Mesodermal cell (in vitro differentiated cells): ENCODE data around the gene DNM3.

ENCODE experiments used
- H3K27ac ChIP-seq: 2 replicates; pipeline ENCODE4 v1.7.0; 2013; ENCODE audit warnings: mild to moderate bottlenecking, low read depth, low read length, moderate library complexity; ENCODE audit not compliant: severe bottlenecking
- H3K36me3 ChIP-seq: 2 replicates; pipeline ENCODE4 v1.7.1; 2013; ENCODE audit warnings: mild to moderate bottlenecking, low read length, moderate library complexity; ENCODE audit not compliant: control insufficient read depth, insufficient read depth
- H3K4me1 ChIP-seq: one replicate; pipeline ENCODE4 v1.7.1; 2013; ENCODE audit warnings: mild to moderate bottlenecking, low read length; ENCODE audit not compliant: insufficient read depth, control insufficient read depth, poor library complexity, severe bottlenecking
- H3K4me3 ChIP-seq: 2 replicates; pipeline ENCODE4 v1.7.0; 2013; ENCODE audit warnings: low read length, control low read depth, mild to moderate bottlenecking; ENCODE audit not compliant: insufficient read depth, poor library complexity, severe bottlenecking; ENCODE audit errors: extremely low read depth
- H3K9me3 ChIP-seq: 2 replicates; pipeline ENCODE4 v1.7.1; 2013; ENCODE audit warnings: mild to moderate bottlenecking, low read length, moderate library complexity; ENCODE audit not compliant: control insufficient read depth
- WGBS, 2 experiments: methylation state at CpG; one replicate each; pipeline ENCODE4 v1.1.5; 2013; ENCODE audit warnings: missing lambda C conversion rate in 2 of 2; ENCODE audit not compliant: insufficient coverage in 2 of 2; 5-methylcytosine and 5-hydroxymethylcytosine counted together

Gene DNM3

GRCh38 chr1:172448995-172449584, 607.8 kb downstream of the DNM3 start:
- peak overlapping the region; percentile 62 for H3K27ac ChIP-seq
- H3K9me3 ChIP-seq = no peaks in the 10 kb centered on the region
- peaks cover 47% of the 10 kb centered on the region for H3K4me1 ChIP-seq
- no peak overlapping the region for H3K4me3 ChIP-seq
- WGBS, 2 experiments = 83 to 98% methylated on average over 6 of the region's 6 CpGs
- no peaks in the 10 kb centered on the region for H3K36me3 ChIP-seq

- Histone ChIP-seq H3K27ac (peak overlapping the region; percentile 62), H3K9me3 (no peaks in the 10 kb centered on the region), H3K4me3 (no peak overlapping the region), H3K36me3 (no peaks in the 10 kb centered on the region), H3K4me1 (peaks cover 47% of the 10 kb centered on the region)
- WGBS, 2 experiments = 67 to 81% methylated on average over 13 to 17 of the region's 18 CpGs
Observed at GRCh38 chr1:172449585-172450523, 608.6 kb downstream of the DNM3 start.

- no peaks in the 10 kb centered on the region for H3K36me3 ChIP-seq
- H3K27ac ChIP-seq = peak overlapping the region; percentile 47
- 80 to 91% methylated on average over 1 to 4 of the region's 7 CpGs for WGBS, 2 experiments
- H3K4me1 ChIP-seq = peaks cover 47% of the 10 kb centered on the region
- H3K4me3 ChIP-seq = no peak overlapping the region
- H3K9me3 ChIP-seq = no peaks in the 10 kb centered on the region
Observed at GRCh38 chr1:172450524-172450885, 609.2 kb downstream of the DNM3 start.

- Histone ChIP-seq H3K9me3 (no peaks in the 10 kb centered on the region), H3K36me3 (no peaks in the 10 kb centered on the region), H3K4me3 (no peak overlapping the region), H3K4me1 (peaks cover 47% of the 10 kb centered on the region), H3K27ac (peak overlapping the region; percentile 47)
- 92% methylated on average over 2 of the region's 2 CpGs; no CpG with 5 or more reads in 1 of the 2 experiments for WGBS, 2 experiments
Observed at GRCh38 chr1:172451002-172451443, 609.7 kb downstream of the DNM3 start.

- Histone ChIP-seq H3K4me3 (no peak overlapping the region), H3K4me1 (peaks cover 47% of the 10 kb centered on the region), H3K36me3 (no peaks in the 10 kb centered on the region), H3K27ac (peak overlapping the region; percentile 72), H3K9me3 (no peaks in the 10 kb centered on the region)
- 75 to 87% methylated on average over 5 of the region's 7 CpGs for WGBS, 2 experiments
Observed at GRCh38 chr1:172452536-172453152, 611.3 kb downstream of the DNM3 start.

- Histone ChIP-seq H3K27ac (peak overlapping the region; percentile 72), H3K4me3 (no peak overlapping the region), H3K4me1 (peaks cover 47% of the 10 kb centered on the region), H3K9me3 (no peaks in the 10 kb centered on the region), H3K36me3 (no peaks in the 10 kb centered on the region)
- WGBS, 2 experiments = 100% methylated on average over 2 of the region's 6 CpGs
Observed at GRCh38 chr1:172453153-172453545, 611.9 kb downstream of the DNM3 start.

- H3K4me3 ChIP-seq = no peak overlapping the region
- no peaks in the 10 kb centered on the region for H3K36me3 ChIP-seq
- peaks cover 43% of the 10 kb centered on the region for H3K4me1 ChIP-seq
- H3K9me3 ChIP-seq = no peaks in the 10 kb centered on the region
- no CpG with 5 or more reads among the region's 1 CpG for WGBS, 2 experiments
- no peak overlapping the region for H3K27ac ChIP-seq
Observed at GRCh38 chr1:172453607-172454006, 612.3 kb downstream of the DNM3 start.

GRCh38 chr1:172455451-172455850, 614.2 kb downstream of the DNM3 start:
- Histone ChIP-seq H3K4me3 (no peak overlapping the region), H3K9me3 (no peaks in the 10 kb centered on the region), H3K27ac (no peak overlapping the region), H3K4me1 (peaks cover 29% of the 10 kb centered on the region), H3K36me3 (no peaks in the 10 kb centered on the region)
- 88 to 89% methylated on average over 1 of the region's 1 CpG for WGBS, 2 experiments

- Histone ChIP-seq H3K27ac (no peak overlapping the region), H3K9me3 (no peaks in the 10 kb centered on the region), H3K4me3 (no peak overlapping the region), H3K36me3 (no peaks in the 10 kb centered on the region), H3K4me1 (peaks cover 30% of the 10 kb centered on the region)
- 94 to 95% methylated on average over 5 of the region's 5 CpGs for WGBS, 2 experiments
Observed at GRCh38 chr1:172456344-172456769, 615.1 kb downstream of the DNM3 start.

- no peak overlapping the region for H3K4me3 ChIP-seq
- peaks cover 24% of the 10 kb centered on the region for H3K4me1 ChIP-seq
- no peaks in the 10 kb centered on the region for H3K9me3 ChIP-seq
- no peak overlapping the region for H3K27ac ChIP-seq
- WGBS, 2 experiments = no CpG with 5 or more reads among the region's 1 CpG
- no peaks in the 10 kb centered on the region for H3K36me3 ChIP-seq
Observed at GRCh38 chr1:172457479-172458130, 616.3 kb downstream of the DNM3 start.
